Bronchial epithelial cell (primary cell): Measurements from ENCODE around the gene RPS6KA2. TPM values are rescaled to one million over a fixed set of nuclear protein-coding genes. Genes with fewer than 3 reads are reported as not detected.
A peak's percentile ranks its signal among the peaks of the same experiment; 100 is the strongest.
"Not testable (repeated sequence)": the region's sequence is repeated elsewhere in the genome, so short reads cannot be mapped to it uniquely, and the experiment has no call there.

ENCODE experiments used
- DNase-seq: peaks from one replicate; pipeline ENCODE4 v3.0.0-alpha.2; 2010; ENCODE audit warnings: low read depth
- FAIRE-seq: peaks from 2 replicates; lab custom pipeline; 2011; peaks lifted over from hg19 to GRCh38; lab: Jason Lieb, UNC
- H3K27me3 ChIP-seq: 2 replicates; pipeline ENCODE4 v1.5.1; 2011; ENCODE audit warnings: low read length; ENCODE audit not compliant: control insufficient read depth, insufficient read depth
- H3K36me3 ChIP-seq: 2 replicates; pipeline ENCODE4 v1.5.1; 2011; ENCODE audit warnings: low read length; ENCODE audit not compliant: control insufficient read depth, insufficient read depth
- H3K4me3 ChIP-seq: 2 replicates; pipeline ENCODE4 v1.5.1; 2011; ENCODE audit warnings: mild to moderate bottlenecking, low read depth, low read length, control low read depth
- total RNA-seq: library from RNA; depleted of rRNA; stranded (reverse); fragments of >200 nt; gene quantifications from 2 replicates; pipeline ENCODE4 v1.2.1, GENCODE V29; 2014
- TF ChIP-seq, protein P1 (sequence below): IDR thresholded peaks from 2 replicates; pipeline ENCODE4 v1.5.1; 2011; ENCODE audit warnings: mild to moderate bottlenecking, moderate library complexity, low read length, control low read depth, inconsistent platforms; ENCODE audit not compliant: insufficient read depth, severe bottlenecking

Gene RPS6KA2
- total RNA-seq, 1 donor from 2014 or later = 42.6 TPM

DNA sequence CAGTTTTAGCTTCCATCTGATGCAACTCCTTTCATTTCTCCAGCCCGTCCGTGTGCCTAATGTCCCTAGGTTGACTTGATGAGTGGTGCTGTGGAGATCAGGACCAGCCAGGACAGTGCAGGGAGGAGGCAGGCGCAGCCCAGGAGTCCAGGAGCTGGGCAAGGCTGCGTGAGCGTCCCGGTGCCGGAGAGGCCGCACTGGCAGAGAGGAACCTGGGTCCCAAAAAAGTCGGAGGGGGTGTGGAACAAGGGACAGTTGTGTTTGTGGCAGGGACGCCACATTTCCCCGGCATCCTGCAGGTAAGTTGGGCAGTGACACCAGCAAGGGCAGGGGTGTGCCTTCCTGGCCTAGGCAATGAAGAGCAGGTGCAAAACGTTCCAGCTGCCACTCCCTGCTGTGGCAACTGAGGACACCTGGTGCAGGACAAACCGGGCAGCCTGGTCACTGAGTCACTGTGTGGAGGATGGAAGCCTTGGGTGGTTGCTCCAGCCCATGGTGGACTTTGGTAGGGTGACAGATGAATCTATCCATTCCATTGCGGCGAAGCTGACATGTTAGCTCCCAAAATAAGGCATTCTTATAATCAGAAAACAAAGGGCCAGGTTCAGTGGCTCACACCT, 93.7 kb downstream of the RPS6KA2 start:
- Histone ChIP-seq H3K36me3 (peaks cover 6% of the 10 kb centered on the region), H3K4me3 (no peak overlapping the region), H3K27me3 (no peaks in the 10 kb centered on the region)
- FAIRE-seq (no peak), DNase-seq (no peak)
- TF ChIP-seq, protein P1, sequence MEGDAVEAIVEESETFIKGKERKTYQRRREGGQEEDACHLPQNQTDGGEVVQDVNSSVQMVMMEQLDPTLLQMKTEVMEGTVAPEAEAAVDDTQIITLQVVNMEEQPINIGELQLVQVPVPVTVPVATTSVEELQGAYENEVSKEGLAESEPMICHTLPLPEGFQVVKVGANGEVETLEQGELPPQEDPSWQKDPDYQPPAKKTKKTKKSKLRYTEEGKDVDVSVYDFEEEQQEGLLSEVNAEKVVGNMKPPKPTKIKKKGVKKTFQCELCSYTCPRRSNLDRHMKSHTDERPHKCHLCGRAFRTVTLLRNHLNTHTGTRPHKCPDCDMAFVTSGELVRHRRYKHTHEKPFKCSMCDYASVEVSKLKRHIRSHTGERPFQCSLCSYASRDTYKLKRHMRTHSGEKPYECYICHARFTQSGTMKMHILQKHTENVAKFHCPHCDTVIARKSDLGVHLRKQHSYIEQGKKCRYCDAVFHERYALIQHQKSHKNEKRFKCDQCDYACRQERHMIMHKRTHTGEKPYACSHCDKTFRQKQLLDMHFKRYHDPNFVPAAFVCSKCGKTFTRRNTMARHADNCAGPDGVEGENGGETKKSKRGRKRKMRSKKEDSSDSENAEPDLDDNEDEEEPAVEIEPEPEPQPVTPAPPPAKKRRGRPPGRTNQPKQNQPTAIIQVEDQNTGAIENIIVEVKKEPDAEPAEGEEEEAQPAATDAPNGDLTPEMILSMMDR = no peak

DNA sequence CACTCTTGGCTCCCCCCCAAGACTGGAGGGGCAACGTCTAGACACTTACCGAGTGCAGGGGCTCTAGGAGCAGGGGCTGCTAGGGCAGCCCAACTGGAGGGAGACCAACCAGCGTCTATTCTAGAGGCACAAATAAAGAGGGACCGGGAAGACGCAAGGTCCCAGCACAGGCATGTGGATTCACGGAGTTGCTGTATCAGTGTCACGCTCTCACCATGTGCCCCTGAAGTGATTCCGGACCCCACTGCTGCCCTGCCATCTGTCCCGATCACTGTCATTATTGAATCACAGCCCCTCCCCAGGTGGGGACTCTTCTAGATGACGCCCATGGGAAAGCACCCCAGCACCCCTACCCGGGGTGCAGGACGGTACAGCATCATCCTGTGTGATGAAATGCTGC, 94.7 kb downstream of the RPS6KA2 start:
- FAIRE-seq (no peak), DNase-seq (no peak)
- H3K4me3 ChIP-seq = no peak overlapping the region
- TF ChIP-seq, protein P1 = no peak
- no peaks in the 10 kb centered on the region for H3K27me3 ChIP-seq
- H3K36me3 ChIP-seq = peaks cover 6% of the 10 kb centered on the region

DNA sequence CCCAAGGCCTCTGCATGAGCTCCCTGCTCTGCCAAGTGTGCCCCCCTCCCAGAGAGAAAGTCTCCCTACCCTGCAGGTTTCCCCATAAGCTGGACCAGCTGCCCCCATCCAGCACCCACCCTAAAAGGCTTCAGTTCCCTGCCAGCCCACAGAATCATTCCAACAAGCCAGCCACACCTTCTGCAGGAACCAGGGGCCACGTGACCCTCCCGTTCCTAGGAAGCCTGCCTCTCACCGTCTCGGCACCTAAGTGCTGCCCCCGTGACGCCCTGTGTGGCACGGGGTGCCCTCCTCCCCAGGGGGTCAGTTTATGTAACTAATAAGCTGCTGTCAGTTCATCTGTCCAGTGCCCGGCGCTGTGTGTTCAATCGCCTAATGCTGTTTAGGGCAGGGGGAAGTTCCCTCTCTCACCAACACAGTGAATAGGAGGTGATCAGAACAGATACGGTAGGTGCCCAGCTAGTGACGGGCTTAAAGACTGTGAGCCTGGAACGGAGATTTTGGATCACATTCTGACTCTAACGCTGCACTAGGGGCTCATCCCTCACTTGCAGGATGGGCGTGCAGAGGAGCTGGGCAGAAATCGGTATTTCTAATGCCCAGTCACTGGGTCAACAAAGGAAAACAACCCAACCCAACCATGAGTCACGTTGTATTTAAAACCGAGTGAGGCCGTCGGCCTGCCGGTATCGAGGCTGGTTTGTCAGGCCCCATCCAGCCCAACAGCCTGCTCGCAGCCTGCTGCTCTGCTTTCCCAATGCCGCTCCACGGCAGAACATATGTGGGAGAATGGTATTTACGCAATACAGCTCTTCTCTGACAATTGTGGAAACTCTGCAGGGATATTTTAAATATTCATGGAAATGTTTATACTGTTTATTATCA, 96.6 kb downstream of the RPS6KA2 start:
- no peak overlapping the region for H3K4me3 ChIP-seq
- H3K27me3 ChIP-seq = no peaks in the 10 kb centered on the region
- H3K36me3 ChIP-seq = peaks cover 6% of the 10 kb centered on the region
- DNase-seq (peak; percentile 21), FAIRE-seq (no peak)
- TF ChIP-seq, protein P1 = no peak

DNA sequence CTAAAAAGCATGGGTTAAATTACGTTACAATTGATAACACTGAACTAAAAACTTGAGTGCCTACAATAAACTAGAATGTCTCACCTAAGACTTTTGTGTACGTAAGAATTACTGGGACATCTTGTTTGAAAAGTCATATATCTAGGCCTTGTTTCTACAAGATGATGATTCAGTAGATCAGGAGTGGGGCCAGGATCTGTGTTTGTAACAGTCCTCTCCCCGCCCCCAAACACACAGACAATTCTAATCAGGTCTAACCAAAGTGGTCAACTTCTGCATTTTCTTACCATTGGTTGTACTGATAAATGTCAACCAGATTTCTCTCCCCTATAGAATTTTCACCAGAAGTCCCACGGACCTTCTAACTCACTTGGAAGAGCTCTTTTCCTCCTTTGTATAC, 97.5 kb downstream of the RPS6KA2 start:
- no peaks in the 10 kb centered on the region for H3K27me3 ChIP-seq
- no peak for DNase-seq
- no peak for FAIRE-seq
- peaks cover 5% of the 10 kb centered on the region for H3K36me3 ChIP-seq
- H3K4me3 ChIP-seq = no peak overlapping the region
- TF ChIP-seq, protein P1 = no peak

DNA sequence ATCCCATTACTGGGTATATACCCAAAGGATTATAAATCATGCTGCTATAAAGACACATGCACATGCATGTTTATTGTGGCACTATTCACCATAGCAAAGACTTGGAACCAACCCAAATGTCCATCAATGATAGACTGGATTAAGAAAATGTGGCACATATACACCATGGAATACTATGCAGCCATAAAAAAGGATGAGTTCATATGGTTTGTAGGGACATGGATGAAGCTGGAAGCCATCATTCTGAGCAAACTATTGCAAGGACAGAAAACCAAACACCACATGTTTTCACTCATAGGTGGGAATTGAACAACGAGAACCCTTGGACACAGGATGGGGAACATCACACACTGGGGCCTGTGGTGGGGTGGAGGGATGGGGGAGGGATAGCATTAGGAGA, 98.0 kb downstream of the RPS6KA2 start:
- H3K36me3 ChIP-seq, H3K27me3 ChIP-seq, FAIRE-seq, DNase-seq, H3K4me3 ChIP-seq: not testable (repeated sequence)

DNA sequence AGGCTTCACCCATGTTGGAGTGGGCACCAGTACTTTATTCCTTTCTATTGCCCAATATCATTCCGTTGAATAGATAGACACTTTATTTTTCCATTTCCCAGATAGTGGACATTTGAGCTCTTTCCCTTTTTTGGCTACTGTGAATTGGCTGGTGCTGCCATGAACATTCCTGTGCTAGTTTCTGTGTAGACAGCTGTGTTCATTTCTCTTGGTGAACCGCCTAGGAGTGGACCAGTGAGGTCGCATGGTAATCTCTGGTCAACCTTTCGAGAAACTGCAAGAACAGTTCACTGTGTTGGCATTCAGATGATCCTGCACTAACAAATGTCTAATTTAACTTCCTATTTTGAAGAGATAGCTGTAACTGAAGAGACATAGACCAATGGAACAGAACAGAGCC, 99.2 kb downstream of the RPS6KA2 start:
- no peak overlapping the region for H3K4me3 ChIP-seq
- peaks cover 5% of the 10 kb centered on the region for H3K36me3 ChIP-seq
- DNase-seq = no peak
- FAIRE-seq = no peak
- H3K27me3 ChIP-seq = no peaks in the 10 kb centered on the region
- TF ChIP-seq, protein P1 = no peak
